Left ventricle myocardium inferior (tissue), 1 donor: ENCODE measurements around the gene RREB1. TPM values are rescaled to one million over a fixed set of nuclear protein-coding genes. Genes with fewer than 3 reads are reported as not detected.

ENCODE experiments used
- DNase-seq: peaks from one replicate; pipeline ENCODE4 v3.0.0-alpha.2; 2020
- H3K27ac ChIP-seq: fragments of 200-600 bp; replicated peaks from 2 replicates; pipeline ENCODE4 v1.8.0; 2021
- H3K27me3 ChIP-seq: fragments of 200-600 bp; 2 replicates; pipeline ENCODE4 v1.8.0; 2021; ENCODE audit warnings: low read depth
- H3K36me3 ChIP-seq: fragments of 200-600 bp; 2 replicates; pipeline ENCODE4 v1.8.0; 2021
- H3K4me1 ChIP-seq: fragments of 200-600 bp; 2 replicates; pipeline ENCODE4 v1.8.0; 2021
- H3K4me3 ChIP-seq: fragments of 200-600 bp; 2 replicates; pipeline ENCODE4 v1.8.0; 2021; ENCODE audit warnings: mild to moderate bottlenecking, moderate library complexity
- H3K9me3 ChIP-seq: fragments of 200-600 bp; replicated peaks from 2 replicates; pipeline ENCODE4 v1.8.0; 2021
- CTCF ChIP-seq: fragments of 200-600 bp; IDR thresholded peaks from 2 replicates; pipeline ENCODE4 v1.8.0; 2021; ENCODE audit warnings: antibody characterized with exemption, mild to moderate bottlenecking, borderline replicate concordance
- intact Hi-C: fragments of 100-400 bp; cut with micrococcal nuclease; formaldehyde crosslinking; loops from one replicate; pipeline ENCODE4 v1.11.0; 2022
- total RNA-seq: library from RNA; stranded (reverse); fragmentation: NEBNext Ultra II Directional; extraction: Animal tissue kit (Norgen Biotek cat#: 25700); gene quantifications from one replicate; pipeline ENCODE4 v1.2.1, GENCODE V29; 2021
- donor health status: DM: no; HTN: yes; CAD: no; lungs with severe emphysema.

Gene RREB1
- total RNA-seq, 1 donor from 2014 or later = 33.3 TPM

GRCh38 chr6:7246401-7247178 lies 138.8 kb downstream of the RREB1 start:
- no peaks in the 10 kb centered on the region for H3K9me3 ChIP-seq
- DNase-seq = peak; percentile 14
- no peak overlapping the region for H3K27ac ChIP-seq
- no peaks in the 10 kb centered on the region for H3K27me3 ChIP-seq
- H3K4me1 ChIP-seq = peaks cover 23% of the 10 kb centered on the region
- no peak overlapping the region for H3K4me3 ChIP-seq
- intact Hi-C loops = no loop called here
- peaks cover 58% of the 10 kb centered on the region for H3K36me3 ChIP-seq
- no peak for TF ChIP-seq CTCF

GRCh38 chr6:7247179-7247456 lies 139.4 kb downstream of the RREB1 start:
- no peak overlapping the region for H3K4me3 ChIP-seq
- intact Hi-C loops = no loop called here
- no peaks in the 10 kb centered on the region for H3K9me3 ChIP-seq
- no peak overlapping the region for H3K27ac ChIP-seq
- DNase-seq = no peak
- no peaks in the 10 kb centered on the region for H3K27me3 ChIP-seq
- peaks cover 18% of the 10 kb centered on the region for H3K4me1 ChIP-seq
- peaks cover 61% of the 10 kb centered on the region for H3K36me3 ChIP-seq
- TF ChIP-seq CTCF = no peak

GRCh38 chr6:7247828-7248227 lies 140.1 kb downstream of the RREB1 start:
- Histone ChIP-seq H3K4me3 (no peak overlapping the region), H3K4me1 (peaks cover 11% of the 10 kb centered on the region), H3K9me3 (no peaks in the 10 kb centered on the region), H3K36me3 (peaks cover 61% of the 10 kb centered on the region), H3K27ac (no peak overlapping the region), H3K27me3 (no peaks in the 10 kb centered on the region)
- no peak for TF ChIP-seq CTCF
- peak; percentile 13 for DNase-seq
- intact Hi-C loops = no loop called here

- intact Hi-C loops = no loop called here
- TF ChIP-seq CTCF = no peak
- H3K4me3 ChIP-seq = no peak overlapping the region
- no peak for DNase-seq
- peaks cover 61% of the 10 kb centered on the region for H3K36me3 ChIP-seq
- no peaks in the 10 kb centered on the region for H3K9me3 ChIP-seq
- no peak overlapping the region for H3K27ac ChIP-seq
- H3K27me3 ChIP-seq = no peaks in the 10 kb centered on the region
- H3K4me1 ChIP-seq = peaks cover 6% of the 10 kb centered on the region
These were observed 141.6 kb downstream of the RREB1 start for GRCh38 chr6:7249391-7249790.

- H3K27me3 ChIP-seq = no peaks in the 10 kb centered on the region
- H3K36me3 ChIP-seq = peaks cover 61% of the 10 kb centered on the region
- no peak overlapping the region for H3K27ac ChIP-seq
- intact Hi-C loops = no loop called here
- H3K4me1 ChIP-seq = peaks cover 13% of the 10 kb centered on the region
- DNase-seq = no peak
- no peak overlapping the region for H3K4me3 ChIP-seq
- no peak for TF ChIP-seq CTCF
- H3K9me3 ChIP-seq = no peaks in the 10 kb centered on the region
These were observed 142.3 kb downstream of the RREB1 start for GRCh38 chr6:7249946-7250643.
